Type B pancreatic cell (in vitro differentiated cells): ENCODE results near the gene RAP1A. TPM values are rescaled to one million over a fixed set of nuclear protein-coding genes. Genes with fewer than 3 reads are reported as not detected.
"Not testable (repeated sequence)": the region's sequence is repeated elsewhere in the genome, so short reads cannot be mapped to it uniquely, and the experiment has no call there.

ENCODE experiments used
- DNase-seq: peaks from one replicate; pipeline ENCODE4 v3.0.0; 2021; ENCODE audit warnings: mixed read lengths; ENCODE audit not compliant: unreplicated experiment; ENCODE audit errors: extremely low spot score
- H3K27ac Mint-ChIP-seq: 2 replicates; pipeline ENCODE4 v1.8.0; 2021; ENCODE audit warnings: mild to moderate bottlenecking, mixed read lengths
- H3K27me3 Mint-ChIP-seq: 2 replicates; pipeline ENCODE4 v1.8.0; 2021; ENCODE audit warnings: mixed read lengths
- H3K36me3 Mint-ChIP-seq: 2 replicates; pipeline ENCODE4 v1.8.0; 2021; ENCODE audit warnings: mixed read lengths
- H3K4me1 Mint-ChIP-seq: one replicate; pipeline ENCODE4 v1.8.0; 2021; ENCODE audit warnings: mixed read lengths; ENCODE audit not compliant: unreplicated experiment
- H3K4me3 Mint-ChIP-seq: 2 replicates; pipeline ENCODE4 v1.8.0; 2021; ENCODE audit warnings: mild to moderate bottlenecking, mixed read lengths
- H3K9me3 Mint-ChIP-seq: 2 replicates; pipeline ENCODE4 v1.8.0; 2021; ENCODE audit warnings: mixed read lengths
- CTCF ChIP-seq: fragments of 200-600 bp; sonication (generic); conservative IDR thresholded peaks from 2 replicates; pipeline ENCODE4 v1.5.0; 2021; ENCODE audit warnings: antibody characterized with exemption, mild to moderate bottlenecking
- total RNA-seq: library from RNA; stranded (reverse); gene quantifications from 2 replicates; pipeline ENCODE4 v1.2.1, GENCODE V29; 2021; ENCODE audit warnings: low replicate concordance

The RAP1A gene
- total RNA-seq, 1 donor from 2014 or later, result 42.3 TPM

GRCh38 chr1:111603979-111604378 is 15.6 kb upstream of the RAP1A start:
- Mint-ChIP-seq H3K4me3 (no peak overlapping the region), H3K36me3 (no peaks in the 10 kb centered on the region), H3K27ac (no peak overlapping the region), H3K27me3 (peaks cover 4% of the 10 kb centered on the region), H3K4me1 (peaks cover 4% of the 10 kb centered on the region), H3K9me3 (no peaks in the 10 kb centered on the region)
- DNase-seq, result no peak
- no peak for TF ChIP-seq CTCF

GRCh38 chr1:111604931-111605330 is 14.7 kb upstream of the RAP1A start:
- no peaks in the 10 kb centered on the region for H3K9me3 Mint-ChIP-seq
- H3K27ac Mint-ChIP-seq, result no peak overlapping the region
- H3K27me3 Mint-ChIP-seq, result peaks cover 4% of the 10 kb centered on the region
- no peak overlapping the region for H3K4me3 Mint-ChIP-seq
- H3K4me1 Mint-ChIP-seq, result peaks cover 6% of the 10 kb centered on the region
- no peak for DNase-seq
- TF ChIP-seq CTCF, result no peak
- no peaks in the 10 kb centered on the region for H3K36me3 Mint-ChIP-seq

GRCh38 chr1:111605576-111605975 is 14.0 kb upstream of the RAP1A start:
- no peak overlapping the region for H3K4me3 Mint-ChIP-seq
- H3K27me3 Mint-ChIP-seq, result no peaks in the 10 kb centered on the region
- no peaks in the 10 kb centered on the region for H3K9me3 Mint-ChIP-seq
- no peak for DNase-seq
- no peaks in the 10 kb centered on the region for H3K36me3 Mint-ChIP-seq
- H3K27ac Mint-ChIP-seq, result no peak overlapping the region
- TF ChIP-seq CTCF, result no peak
- H3K4me1 Mint-ChIP-seq, result peaks cover 8% of the 10 kb centered on the region

- not testable (repeated sequence) for H3K27me3 Mint-ChIP-seq, H3K4me1 Mint-ChIP-seq, H3K4me3 Mint-ChIP-seq, H3K27ac Mint-ChIP-seq, DNase-seq, H3K36me3 Mint-ChIP-seq, H3K9me3 Mint-ChIP-seq
Measured at GRCh38 chr1:111606457-111607215, 13.0 kb upstream of the RAP1A start.

GRCh38 chr1:111608528-111608927 is 11.1 kb upstream of the RAP1A start:
- H3K4me1 Mint-ChIP-seq, H3K9me3 Mint-ChIP-seq, H3K4me3 Mint-ChIP-seq, H3K36me3 Mint-ChIP-seq, H3K27ac Mint-ChIP-seq, H3K27me3 Mint-ChIP-seq, DNase-seq: not testable (repeated sequence)

- no peak overlapping the region for H3K4me3 Mint-ChIP-seq
- no peaks in the 10 kb centered on the region for H3K9me3 Mint-ChIP-seq
- DNase-seq, result no peak
- peaks cover 4% of the 10 kb centered on the region for H3K27me3 Mint-ChIP-seq
- TF ChIP-seq CTCF, result no peak
- H3K27ac Mint-ChIP-seq, result no peak overlapping the region
- no peaks in the 10 kb centered on the region for H3K36me3 Mint-ChIP-seq
- H3K4me1 Mint-ChIP-seq, result peaks cover 4% of the 10 kb centered on the region
Measured at GRCh38 chr1:111611986-111612385, 7.6 kb upstream of the RAP1A start.
